ENCODE data around the gene PPP1R13B. TPM values are rescaled to one million over a fixed set of nuclear protein-coding genes. Genes with fewer than 3 reads are reported as not detected.

Gene PPP1R13B
- polyA plus RNA-seq, 1 of the 3 experiments (the other 2 are of a cell fraction) = 5.7 TPM

GRCh38 chr14:103855734-103856095 lies 8.3 kb upstream of the PPP1R13B start:
- TF ChIP-seq POLR2AphosphoS5 (IDR thresholded peaks at IDR 0.05; ENCODE audit: low read depth, low read length) (no peak), RAD21 (IDR thresholded peaks at IDR 0.05; ENCODE audit: low read length) (no peak), EP300 (IDR thresholded peaks at IDR 0.05; ENCODE audit: borderline replicate concordance in 1 of 2, low read depth in 1 of 2, low read length in 1 of 2) (no peak), JUND (IDR thresholded peaks at IDR 0.05) (no peak), MAX (IDR thresholded peaks at IDR 0.05; ENCODE audit: low read depth) (no peak), CHD2 (IDR thresholded peaks at IDR 0.05; ENCODE audit: low read length, partially characterized antibody) (no peak), NFIC (IDR thresholded peaks at IDR 0.05; ENCODE audit: borderline replicate concordance) (no peak), EZH2phosphoT487 (IDR thresholded peaks at IDR 0.05; ENCODE audit: borderline replicate concordance, low read depth) (no peak), ZBTB33 (IDR thresholded peaks at IDR 0.05; ENCODE audit: borderline replicate concordance, low read depth) (no peak), USF2 (IDR thresholded peaks at IDR 0.05; ENCODE audit: borderline replicate concordance, low read depth, low read length) (no peak), USF1 (IDR thresholded peaks at IDR 0.05; ENCODE audit: borderline replicate concordance, low read depth) (no peak), YY1 (IDR thresholded peaks at IDR 0.05; ENCODE audit: low read depth) (no peak), PBX3 (IDR thresholded peaks at IDR 0.05) (no peak), ELF1 (IDR thresholded peaks at IDR 0.05) (no peak), REST (IDR thresholded peaks at IDR 0.05; ENCODE audit: low read depth, low read length) (no peak), RXRA (IDR thresholded peaks at IDR 0.05; ENCODE audit: borderline replicate concordance, low read depth) (no peak), MXI1 (IDR thresholded peaks at IDR 0.05; ENCODE audit: low read depth, low read length) (no peak), RFX5 (IDR thresholded peaks at IDR 0.05; ENCODE audit: low read length) (no peak), NRF1 (IDR thresholded peaks at IDR 0.05; ENCODE audit: low read depth, low read length) (no peak), TCF12 (IDR thresholded peaks at IDR 0.05) (no peak)
- no peak overlapping the region for H2AFZ ChIP-seq (ENCODE audit: low read depth)

More at GRCh38 chr14:103855734-103856095, 8.3 kb upstream of the PPP1R13B start:
- ChIA-PET POLR2A (interaction anchor here (0.7 kb wide), 1 partner anchor 12 kb away, joined by 3 read pairs; no protein-coding TSS in a partner anchor), CTCF (interaction anchor here (0.8 to 1.9 kb wide), 4 partner anchors 12 to 54 kb away, joined by 3 to 7 read pairs (median 4); no protein-coding TSS in a partner anchor)
- Histone ChIP-seq H3K4me2 (no peak overlapping the region), H4K20me1 (ENCODE audit: insufficient read depth) (no peaks in the 10 kb centered on the region), H3K9me2 (no peaks in the 10 kb centered on the region), H3K79me2 (ENCODE audit: insufficient read depth) (no peaks in the 10 kb centered on the region), H3K4me1 (ENCODE audit: control insufficient read depth in 1 of 2, insufficient read depth in 2 of 2, low read depth in 1 of 2, low read length in 1 of 2) (peaks cover 0 to 8% of the 10 kb centered on the region in 2 experiments; a peak in 1 of 4 replicates), H3K9ac (no peak overlapping the region), H3F3A (replicated peaks; ENCODE audit: insufficient read depth) (no peaks in the 10 kb centered on the region), H3K27me3 (ENCODE audit: insufficient read depth) (no peaks in the 10 kb centered on the region), H3K36me3 (replicated peaks in 1 of 2; ENCODE audit: control insufficient read depth in 1 of 2, insufficient read depth in 2 of 2, low read length in 1 of 2) (no peaks in the 10 kb centered on the region), H3K9me3 (no peaks in the 10 kb centered on the region), H3K27ac (ENCODE audit: low read depth in 2 of 2, low read length in 1 of 2) (no peak overlapping the region), H3K4me3 (ENCODE audit: low read depth in 2 of 2, low read length in 1 of 2) (no peak overlapping the region)
- no peak for DNase-seq
- WGBS (ENCODE audit: low lambda C conversion rate) = 79% methylated on average over 6 of the region's 6 CpGs
